Endodermal cell (in vitro differentiated cells): ENCODE results near the gene AP3S2. TPM values are rescaled to one million over a fixed set of nuclear protein-coding genes. Genes with fewer than 3 reads are reported as not detected.

Experiments
- DNase-seq: peaks from one replicate; pipeline ENCODE4 v3.0.0-alpha.2; 2017
- H3K27ac ChIP-seq: 2 replicates; pipeline ENCODE4 v1.5.1; 2013; ENCODE audit warnings: mild to moderate bottlenecking, low read depth, low read length, moderate library complexity
- H3K27me3 ChIP-seq: 2 replicates; pipeline ENCODE4 v1.6.1; 2013; ENCODE audit warnings: mild to moderate bottlenecking, low read length, moderate library complexity; ENCODE audit not compliant: insufficient read depth, control insufficient read depth, poor library complexity, severe bottlenecking
- H3K36me3 ChIP-seq: 2 replicates; pipeline ENCODE4 v1.7.0; 2013; ENCODE audit warnings: mild to moderate bottlenecking, low read length, moderate library complexity; ENCODE audit not compliant: control insufficient read depth, insufficient read depth
- H3K4me1 ChIP-seq: one replicate; pipeline ENCODE4 v1.7.0; 2013; ENCODE audit warnings: low read length; ENCODE audit not compliant: control insufficient read depth, insufficient read depth
- H3K4me3 ChIP-seq: 2 replicates; pipeline ENCODE4 v1.5.1; 2013; ENCODE audit warnings: mild to moderate bottlenecking, low read length, moderate library complexity
- H3K9ac ChIP-seq: 2 replicates; pipeline ENCODE4 v1.6.1; 2013; ENCODE audit warnings: mild to moderate bottlenecking, low read length, moderate library complexity; ENCODE audit not compliant: poor library complexity, severe bottlenecking; ENCODE audit errors: extremely low read depth
- H3K9me3 ChIP-seq: 2 replicates; pipeline ENCODE4 v1.6.1; 2013; ENCODE audit warnings: mild to moderate bottlenecking, low read length, moderate library complexity; ENCODE audit not compliant: control insufficient read depth
- H3K27ac Mint-ChIP-seq: 2 replicates; pipeline ENCODE4 v1.8.0; 2020; ENCODE audit warnings: mixed read lengths
- H3K27me3 Mint-ChIP-seq: 2 replicates; pipeline ENCODE4 v1.8.0; 2021; ENCODE audit warnings: mild to moderate bottlenecking, mixed read lengths; ENCODE audit not compliant: insufficient read depth
- H3K36me3 Mint-ChIP-seq: 2 replicates; pipeline ENCODE4 v1.8.0; 2020; ENCODE audit warnings: low read depth, mixed read lengths
- H3K4me1 Mint-ChIP-seq: 2 replicates; pipeline ENCODE4 v1.8.0; 2020; ENCODE audit warnings: mixed read lengths
- H3K4me3 Mint-ChIP-seq: 2 replicates; pipeline ENCODE4 v1.8.0; 2020; ENCODE audit warnings: mild to moderate bottlenecking, moderate library complexity, mixed read lengths
- H3K9me3 Mint-ChIP-seq: 2 replicates; pipeline ENCODE4 v1.8.0; 2020; ENCODE audit warnings: mild to moderate bottlenecking, mixed read lengths
- CTCF ChIP-seq: fragments of 200-600 bp; sonication (generic); conservative IDR thresholded peaks from 2 replicates; pipeline ENCODE4 v1.5.0; 2021; ENCODE audit warnings: antibody characterized with exemption, mild to moderate bottlenecking
- WGBS, 2 experiments: methylation state at CpG; one replicate each; pipeline versions ENCODE4 v1.1.5 to v1.1.7; 2013; ENCODE audit warnings: missing lambda C conversion rate in 2 of 2, mixed read lengths in 1 of 2; ENCODE audit not compliant: insufficient coverage in 1 of 2, insufficient read length in 1 of 2; 5-methylcytosine and 5-hydroxymethylcytosine counted together
- total RNA-seq, 2 donors: library from RNA; stranded (reverse); fragmentation: NEBNext Ultra II Directional in 1 of 2; extraction: Animal tissue kit (Norgen Biotek cat#: 25700) in 1 of 2; gene quantifications; 2 replicates in 1 of 2; 3 replicates in 1 of 2; pipeline ENCODE4 v1.2.1, GENCODE V29; 2021

Gene AP3S2
- total RNA-seq, 2 donors from 2014 or later, result 39.5 to 54.4 TPM

- H3K36me3 ChIP-seq, result no peaks in the 10 kb centered on the region
- H3K27ac ChIP-seq, result no peak overlapping the region
- no peaks in the 10 kb centered on the region for H3K9me3 Mint-ChIP-seq
- H3K4me1 Mint-ChIP-seq, result peaks cover 9% of the 10 kb centered on the region
- no peaks in the 10 kb centered on the region for H3K36me3 Mint-ChIP-seq
- H3K4me3 ChIP-seq, result no peak overlapping the region
- peaks cover 5% of the 10 kb centered on the region for H3K4me1 ChIP-seq
- 98% methylated on average over 5 of the region's 5 CpGs; no CpG with 5 or more reads in 1 of the 2 experiments for WGBS, 2 experiments
- H3K9ac ChIP-seq, result no peak overlapping the region
- no peak overlapping the region for H3K27ac Mint-ChIP-seq
- no peak for DNase-seq
- no peak overlapping the region for H3K4me3 Mint-ChIP-seq
- no peaks in the 10 kb centered on the region for H3K9me3 ChIP-seq
- H3K27me3 ChIP-seq, result no peaks in the 10 kb centered on the region
- no peak for TF ChIP-seq CTCF
- H3K27me3 Mint-ChIP-seq, result peaks cover 60% of the 10 kb centered on the region
Measured at GRCh38 chr15:89904519-89904918, 10.7 kb upstream of the AP3S2 start.

GRCh38 chr15:89903858-89904130 lies 10.0 kb upstream of the AP3S2 start:
- Histone ChIP-seq H3K9ac (no peak overlapping the region), H3K36me3 (no peaks in the 10 kb centered on the region), H3K9me3 (no peaks in the 10 kb centered on the region), H3K4me1 (peaks cover 5% of the 10 kb centered on the region), H3K27ac (no peak overlapping the region), H3K27me3 (no peaks in the 10 kb centered on the region), H3K4me3 (no peak overlapping the region)
- H3K4me3 Mint-ChIP-seq, result no peak overlapping the region
- no peaks in the 10 kb centered on the region for H3K36me3 Mint-ChIP-seq
- TF ChIP-seq CTCF, result no peak
- H3K9me3 Mint-ChIP-seq, result no peaks in the 10 kb centered on the region
- peaks cover 12% of the 10 kb centered on the region for H3K4me1 Mint-ChIP-seq
- H3K27ac Mint-ChIP-seq, result no peak overlapping the region
- no peak for DNase-seq
- H3K27me3 Mint-ChIP-seq, result peaks cover 52% of the 10 kb centered on the region
- WGBS, 2 experiments, result 94 to 97% methylated on average over 8 to 11 of the region's 11 CpGs

- TF ChIP-seq CTCF, result no peak
- no peak overlapping the region for H3K4me3 Mint-ChIP-seq
- H3K4me1 Mint-ChIP-seq, result peaks cover 12% of the 10 kb centered on the region
- no peak for DNase-seq
- H3K36me3 Mint-ChIP-seq, result no peaks in the 10 kb centered on the region
- no peak overlapping the region for H3K4me3 ChIP-seq
- H3K9ac ChIP-seq, result no peak overlapping the region
- peaks cover 48% of the 10 kb centered on the region for H3K27me3 Mint-ChIP-seq
- 93% methylated on average over 11 to 15 of the region's 15 CpGs for WGBS, 2 experiments
- H3K27me3 ChIP-seq, result no peaks in the 10 kb centered on the region
- H3K9me3 ChIP-seq, result no peaks in the 10 kb centered on the region
- H3K27ac ChIP-seq, result no peak overlapping the region
- H3K9me3 Mint-ChIP-seq, result no peaks in the 10 kb centered on the region
- H3K4me1 ChIP-seq, result peaks cover 5% of the 10 kb centered on the region
- no peaks in the 10 kb centered on the region for H3K36me3 ChIP-seq
- H3K27ac Mint-ChIP-seq, result no peak overlapping the region
Measured at GRCh38 chr15:89903015-89903857, 9.4 kb upstream of the AP3S2 start.
